Tibial nerve (tissue), 4 donors: ENCODE measurements around the gene TTC33. TPM values are rescaled to one million over a fixed set of nuclear protein-coding genes. Genes with fewer than 3 reads are reported as not detected.

Experiments used
- DNase-seq, 2 donors: peaks; one replicate each; pipeline ENCODE4 v3.0.0-alpha.2; 2019; ENCODE audit warnings: low spot score in 2 of 2
- H3K27ac ChIP-seq, 4 donors: fragments of 200-600 bp; sonication (generic) in 3 of 4; one replicate each; pipeline ENCODE4 v1.5.1; 2017 to 2019; ENCODE audit warnings: mild to moderate bottlenecking in 1 of 4
- H3K27me3 ChIP-seq, 2 donors: fragments of 200-600 bp; sonication (generic) in 1 of 2; one replicate each; pipeline versions ENCODE4 v1.5.1 to v1.6.0; 2017 to 2019
- H3K36me3 ChIP-seq, 3 donors: fragments of 200-600 bp; sonication (generic); one replicate each; pipeline ENCODE4 v1.5.1; 2018 to 2019
- H3K4me1 ChIP-seq, 4 donors: fragments of 200-600 bp; sonication (generic) in 3 of 4; one replicate each; pipeline ENCODE4 v1.5.1; 2017 to 2019
- H3K4me3 ChIP-seq, 4 donors: fragments of 200-600 bp; sonication (generic) in 3 of 4; one replicate each; pipeline ENCODE4 v1.5.1; 2017 to 2019; ENCODE audit warnings: mild to moderate bottlenecking in 1 of 4, moderate library complexity in 1 of 4
- H3K9me3 ChIP-seq, 4 donors: fragments of 200-600 bp; sonication (generic) in 3 of 4; one replicate each; pipeline ENCODE4 v1.5.1; 2017 to 2019
- EP300 ChIP-seq, 2 donors: sonication (generic); formaldehyde crosslinking; IDR thresholded peaks; one replicate each; pipeline ENCODE4 v1.6.1; 2017; ENCODE audit warnings: antibody characterized with exemption in 2 of 2, mild to moderate bottlenecking in 1 of 2
- POLR2A ChIP-seq, 2 donors: fragments of 450-650 bp; IDR thresholded peaks; one replicate each; pipeline ENCODE4 v1.6.1; 2017; ENCODE audit warnings: antibody characterized with exemption in 2 of 2, mild to moderate bottlenecking in 2 of 2, moderate library complexity in 2 of 2
- WGBS, 2 donors: methylation state at CpG; one replicate each; pipeline ENCODE4 v1.1.5; 2018; 5-methylcytosine and 5-hydroxymethylcytosine counted together
- total RNA-seq, 4 donors: library from RNA; depleted of rRNA; stranded (reverse); fragments of >200 nt; gene quantifications; one replicate each; pipeline ENCODE4 v1.1.0, GENCODE V29; 2016
- TF ChIP-seq, protein P1 (sequence below), 5 experiments: fragments of 200-600 bp in 3 of 5; fragments of 450-650 bp in 2 of 5; sonication (generic) in 3 of 5; IDR thresholded peaks; one replicate each; pipeline ENCODE4 v1.5.1; 2016 to 2019; ENCODE audit warnings: antibody characterized with exemption in 5 of 5, mild to moderate bottlenecking in 3 of 5, moderate library complexity in 2 of 5

Gene TTC33
- total RNA-seq, 4 donors from 2014 or later, result 11.4 to 27.1 (median 19.9) TPM

- no peaks in the 10 kb centered on the region for H3K36me3 ChIP-seq
- TF ChIP-seq EP300 (IDR thresholded peaks at IDR 0.05) (peak in 1 of 2 donors; percentile 90), POLR2A (IDR thresholded peaks at IDR 0.05) (peak; percentile 83 to 92)
- TF ChIP-seq, protein P1, sequence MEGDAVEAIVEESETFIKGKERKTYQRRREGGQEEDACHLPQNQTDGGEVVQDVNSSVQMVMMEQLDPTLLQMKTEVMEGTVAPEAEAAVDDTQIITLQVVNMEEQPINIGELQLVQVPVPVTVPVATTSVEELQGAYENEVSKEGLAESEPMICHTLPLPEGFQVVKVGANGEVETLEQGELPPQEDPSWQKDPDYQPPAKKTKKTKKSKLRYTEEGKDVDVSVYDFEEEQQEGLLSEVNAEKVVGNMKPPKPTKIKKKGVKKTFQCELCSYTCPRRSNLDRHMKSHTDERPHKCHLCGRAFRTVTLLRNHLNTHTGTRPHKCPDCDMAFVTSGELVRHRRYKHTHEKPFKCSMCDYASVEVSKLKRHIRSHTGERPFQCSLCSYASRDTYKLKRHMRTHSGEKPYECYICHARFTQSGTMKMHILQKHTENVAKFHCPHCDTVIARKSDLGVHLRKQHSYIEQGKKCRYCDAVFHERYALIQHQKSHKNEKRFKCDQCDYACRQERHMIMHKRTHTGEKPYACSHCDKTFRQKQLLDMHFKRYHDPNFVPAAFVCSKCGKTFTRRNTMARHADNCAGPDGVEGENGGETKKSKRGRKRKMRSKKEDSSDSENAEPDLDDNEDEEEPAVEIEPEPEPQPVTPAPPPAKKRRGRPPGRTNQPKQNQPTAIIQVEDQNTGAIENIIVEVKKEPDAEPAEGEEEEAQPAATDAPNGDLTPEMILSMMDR (IDR thresholded peaks at IDR 0.05), result peak in 2 of 5 experiments; percentile 25
- no peaks in the 10 kb centered on the region for H3K27me3 ChIP-seq
- peak within 1 kb of the TSS; percentile 61 to 81 (median 70) for H3K4me3 ChIP-seq
- 1 to 2% methylated on average over 41 to 43 of the region's 44 CpGs for WGBS, 2 donors
- H3K27ac ChIP-seq, result peak within 1 kb of the TSS; percentile 80 to 93 (median 88)
- no peak for DNase-seq
- H3K9me3 ChIP-seq, result no peaks in the 10 kb centered on the region
- H3K4me1 ChIP-seq, result peaks cover 0 to 65% (median 12%) of the 10 kb centered on the region in 4 donors
Measured at GRCh38 chr5:40679913-40680681, 75.7 kb downstream of the TTC33 start, which contains the start of gene PTGER4. PTGER4 (plus strand) TSS chr5:40679915; CDS start chr5:40680994, 1,079 bp downstream.

GRCh38 chr5:40679148-40679912 lies 76.4 kb downstream of the TTC33 start:
- WGBS, 2 donors, result 0 to 2% methylated on average over 33 to 39 of the region's 60 CpGs
- TF ChIP-seq, protein P1 (IDR thresholded peaks at IDR 0.05), result no peak
- TF ChIP-seq EP300 (IDR thresholded peaks at IDR 0.05) (peak in 1 of 2 donors; percentile 52), POLR2A (IDR thresholded peaks at IDR 0.05) (peak in 1 of 2 donors; percentile 37)
- H3K4me3 ChIP-seq, result peak overlapping the region; percentile 61 to 81 (median 70)
- peak; percentile 88 for DNase-seq
- peak overlapping the region; percentile 80 to 93 (median 88) for H3K27ac ChIP-seq
- H3K36me3 ChIP-seq, result no peaks in the 10 kb centered on the region
- H3K4me1 ChIP-seq, result peaks cover 0 to 57% (median 12%) of the 10 kb centered on the region in 4 donors
- no peaks in the 10 kb centered on the region for H3K9me3 ChIP-seq
- no peaks in the 10 kb centered on the region for H3K27me3 ChIP-seq

DNA sequence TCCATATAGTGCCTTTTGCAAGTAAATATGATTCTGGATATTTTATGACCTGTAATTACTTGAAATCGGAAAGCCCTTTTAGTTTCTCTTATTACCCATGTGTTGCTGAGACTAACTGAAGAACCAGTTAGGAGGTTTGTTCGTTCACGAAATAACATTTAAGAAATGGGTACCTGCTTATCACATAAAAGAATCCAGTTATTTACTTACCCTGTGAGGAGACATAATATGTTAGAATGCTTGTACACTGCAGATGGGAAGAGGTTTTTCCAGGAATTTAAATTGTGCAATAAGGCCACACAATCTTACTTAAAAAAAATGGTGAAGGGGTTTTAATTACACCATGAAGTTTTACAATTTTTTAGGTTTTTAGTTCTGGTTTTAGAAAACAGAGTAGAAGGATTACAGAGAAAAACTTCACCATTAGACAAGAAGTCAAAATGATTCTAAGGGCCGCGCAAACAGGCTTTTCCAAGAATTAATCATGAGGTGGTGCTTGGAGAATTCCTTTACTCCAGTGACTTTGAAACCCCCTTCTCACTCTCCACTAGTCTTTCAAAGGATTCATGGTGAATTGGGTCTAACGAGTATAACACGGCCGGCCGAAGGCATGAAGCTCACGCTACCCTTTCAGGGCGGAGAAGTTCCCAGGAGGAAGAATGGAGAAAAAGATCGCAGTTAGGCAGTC lies 77.2 kb downstream of the TTC33 start:
- WGBS, 2 donors, result 22% methylated on average over 12 of the region's 12 CpGs

GRCh38 chr5:40678026-40678425 lies 77.7 kb downstream of the TTC33 start:
- WGBS, 2 donors, result 72 to 76% methylated on average over 2 of the region's 2 CpGs
- Histone ChIP-seq H3K36me3 (no peaks in the 10 kb centered on the region), H3K27ac (peak overlapping the region in 3 of 4 donors; percentile 85 to 93 (median 90)), H3K27me3 (no peaks in the 10 kb centered on the region), H3K4me3 (peak overlapping the region in 1 of 4 donors; percentile 61), H3K4me1 (peaks cover 0 to 53% (median 12%) of the 10 kb centered on the region in 4 donors), H3K9me3 (no peaks in the 10 kb centered on the region)
- DNase-seq, result no peak
- no peak for TF ChIP-seq EP300 (IDR thresholded peaks at IDR 0.05)

More for the DNA sequence above, 77.2 kb downstream of the TTC33 start:
- Histone ChIP-seq H3K4me3 (peak overlapping the region; percentile 61 to 81 (median 70)), H3K27me3 (no peaks in the 10 kb centered on the region), H3K27ac (peak overlapping the region; percentile 80 to 93 (median 88)), H3K9me3 (no peaks in the 10 kb centered on the region), H3K36me3 (no peaks in the 10 kb centered on the region), H3K4me1 (peaks cover 0 to 53% (median 12%) of the 10 kb centered on the region in 4 donors)
- DNase-seq, result no peak
- TF ChIP-seq, protein P1 (IDR thresholded peaks at IDR 0.05), result no peak
- TF ChIP-seq POLR2A (IDR thresholded peaks at IDR 0.05), result no peak
- TF ChIP-seq EP300 (IDR thresholded peaks at IDR 0.05), result no peak

- DNase-seq, result no peak
- H3K4me1 ChIP-seq, result peaks cover 0 to 53% (median 12%) of the 10 kb centered on the region in 4 donors
- H3K27me3 ChIP-seq, result no peaks in the 10 kb centered on the region
- H3K27ac ChIP-seq, result peak overlapping the region in 3 of 4 donors; percentile 52 to 93 (median 90)
- H3K9me3 ChIP-seq, result no peaks in the 10 kb centered on the region
- TF ChIP-seq, protein P1 (IDR thresholded peaks at IDR 0.05), result no peak
- no peak for TF ChIP-seq EP300 (IDR thresholded peaks at IDR 0.05)
- no peak for TF ChIP-seq POLR2A (IDR thresholded peaks at IDR 0.05)
- peak overlapping the region in 1 of 4 donors; percentile 0 for H3K4me3 ChIP-seq
- no peaks in the 10 kb centered on the region for H3K36me3 ChIP-seq
- 63 to 64% methylated on average over 2 of the region's 2 CpGs for whole genome bisulfite sequencing, 2 donors
Measured at GRCh38 chr5:40677456-40677855, 78.3 kb downstream of the TTC33 start.
